HEK293 (cell line): ENCODE results near the gene GALNT16.

Experiments
- CTCF ChIA-PET: fragments of 350-600 bp; formaldehyde crosslinking; extraction: SDS; loops from one replicate; lab custom pipeline; 2021; ENCODE audit warnings: antibody characterized with exemption; lab: Yijun Ruan, JAX
- POLR2A ChIA-PET: fragments of 300-600 bp; formaldehyde crosslinking; extraction: SDS; loops from one replicate; lab custom pipeline; 2020; ENCODE audit warnings: antibody characterized with exemption, inconsistent platforms; lab: Yijun Ruan, JAX
- H3K27ac ChIP-seq: fragments of 200-500 bp; sonication (Bioruptor generic); 2 replicates; pipeline ENCODE4 v1.5.1; 2014; ENCODE audit warnings: low read depth, low read length, control low read depth, inconsistent platforms; ENCODE audit errors: extremely low read depth
- H3K36me3 ChIP-seq, 2 experiments: fragments of 200-500 bp in 1 of 2; sonication (Bioruptor generic) in 1 of 2; 1 replicate in 1 of 2; 2 replicates in 1 of 2; pipeline ENCODE4 v1.5.1; 2014 to 2017; ENCODE audit warnings: inconsistent platforms in 2 of 2, low read length in 2 of 2; ENCODE audit not compliant: control insufficient read depth in 2 of 2, insufficient read depth in 1 of 2
- H3K4me1 ChIP-seq: fragments of 200-500 bp; sonication (Bioruptor generic); 2 replicates; pipeline ENCODE4 v1.5.1; 2014; ENCODE audit warnings: mild to moderate bottlenecking, low read length, inconsistent platforms; ENCODE audit not compliant: control insufficient read depth, insufficient read depth
- H3K4me3 ChIP-seq: 2 replicates; pipeline ENCODE4 v1.5.1; 2011; ENCODE audit warnings: low read depth, mild to moderate bottlenecking, control low read depth, low read length, moderate library complexity
- H3K9me3 ChIP-seq: fragments of 200-500 bp; sonication (Bioruptor generic); 2 replicates; pipeline ENCODE4 v1.5.1; 2014; ENCODE audit warnings: low read depth, low read length, inconsistent platforms; ENCODE audit not compliant: control insufficient read depth, insufficient read depth
- HIC1 ChIP-seq: fragments of 450-650 bp; formaldehyde crosslinking; IDR thresholded peaks from 2 replicates; pipeline ENCODE4 v1.5.1; 2016; ENCODE audit warnings: missing biosample characterization, missing genetic modification characterization
- KLF9 ChIP-seq: fragments of 450-650 bp; formaldehyde crosslinking; IDR thresholded peaks from 2 replicates; pipeline ENCODE4 v1.5.1; 2016; ENCODE audit warnings: missing biosample characterization, missing genetic modification characterization, low read depth
- MEIS1 ChIP-seq: sonication (generic); formaldehyde crosslinking; IDR thresholded peaks from 2 replicates; pipeline ENCODE4 v1.8.1; 2022; ENCODE audit warnings: missing genetic modification reagents, mild to moderate bottlenecking, borderline replicate concordance
- REPIN1 ChIP-seq: fragments of 450-650 bp; formaldehyde crosslinking; IDR thresholded peaks from 2 replicates; pipeline ENCODE4 v1.5.1; 2017; ENCODE audit warnings: missing biosample characterization, missing genetic modification characterization, low read depth
- ZBTB10 ChIP-seq: fragments of 450-650 bp; formaldehyde crosslinking; IDR thresholded peaks from 2 replicates; pipeline ENCODE4 v1.5.1; 2016; ENCODE audit warnings: missing biosample characterization, missing genetic modification characterization
- ZFP69B ChIP-seq: fragments of 450-650 bp; formaldehyde crosslinking; IDR thresholded peaks from 2 replicates; pipeline ENCODE4 v1.5.1; 2016; ENCODE audit warnings: missing biosample characterization, missing genetic modification characterization
- ZNF175 ChIP-seq: fragments of 450-650 bp; formaldehyde crosslinking; IDR thresholded peaks from 2 replicates; pipeline ENCODE4 v1.5.1; 2016; ENCODE audit warnings: missing biosample characterization, missing genetic modification characterization
- ZNF266 ChIP-seq: fragments of 450-650 bp; formaldehyde crosslinking; IDR thresholded peaks from 2 replicates; pipeline ENCODE4 v1.5.1; 2016; ENCODE audit warnings: missing biosample characterization, missing genetic modification characterization, low read depth
- ZNF350 ChIP-seq: fragments of 450-650 bp; formaldehyde crosslinking; IDR thresholded peaks from 2 replicates; pipeline ENCODE4 v1.5.0; 2017; ENCODE audit warnings: missing biosample characterization, mild to moderate bottlenecking, missing genetic modification characterization
- ZNF510 ChIP-seq: fragments of 450-650 bp; formaldehyde crosslinking; IDR thresholded peaks from 2 replicates; pipeline ENCODE4 v1.5.1; 2018; ENCODE audit warnings: mild to moderate bottlenecking, missing genetic modification characterization, missing biosample characterization; ENCODE audit not compliant: insufficient replicate concordance
- ZNF513 ChIP-seq: fragments of 450-650 bp; IDR thresholded peaks from 2 replicates; pipeline ENCODE4 v1.5.1; 2018; ENCODE audit warnings: missing biosample characterization, missing genetic modification characterization
- ZNF529 ChIP-seq: fragments of 450-650 bp; formaldehyde crosslinking; IDR thresholded peaks from 2 replicates; pipeline ENCODE4 v1.5.1; 2017; ENCODE audit warnings: missing genetic modification characterization, missing biosample characterization; ENCODE audit not compliant: insufficient replicate concordance
- ZNF571 ChIP-seq: fragments of 450-650 bp; formaldehyde crosslinking; IDR thresholded peaks from 2 replicates; pipeline ENCODE4 v1.5.0; 2017; ENCODE audit warnings: missing biosample characterization, missing genetic modification characterization
- ZNF626 ChIP-seq: fragments of 450-650 bp; sonication (Bioruptor Pico); formaldehyde crosslinking; IDR thresholded peaks from 2 replicates; pipeline ENCODE4 v1.5.1; 2018; ENCODE audit warnings: missing biosample characterization, missing genetic modification characterization, inconsistent platforms
- ZNF629 ChIP-seq: fragments of 450-650 bp; formaldehyde crosslinking; IDR thresholded peaks from 2 replicates; pipeline ENCODE4 v1.5.1; 2017; ENCODE audit warnings: missing biosample characterization, missing genetic modification characterization
- ZNF701 ChIP-seq: fragments of 450-650 bp; formaldehyde crosslinking; IDR thresholded peaks from 2 replicates; pipeline ENCODE4 v1.5.1; 2016; ENCODE audit warnings: missing biosample characterization, missing genetic modification characterization
- ZNF76 ChIP-seq: fragments of 450-650 bp; formaldehyde crosslinking; IDR thresholded peaks from 2 replicates; pipeline ENCODE4; 2016; ENCODE audit warnings: low read depth, missing biosample characterization, missing genetic modification characterization, borderline replicate concordance
- ZNF791 ChIP-seq: fragments of 450-650 bp; formaldehyde crosslinking; IDR thresholded peaks from 2 replicates; pipeline ENCODE4 v1.5.1; 2016; ENCODE audit warnings: missing biosample characterization, missing genetic modification characterization
- ZNF792 ChIP-seq: fragments of 450-650 bp; formaldehyde crosslinking; IDR thresholded peaks from 2 replicates; pipeline ENCODE4 v1.5.1; 2016; ENCODE audit warnings: missing biosample characterization, missing genetic modification characterization
- ZNF837 ChIP-seq: fragments of 450-650 bp; formaldehyde crosslinking; IDR thresholded peaks from 2 replicates; pipeline ENCODE4 v1.5.1; 2016; ENCODE audit warnings: missing biosample characterization, missing genetic modification characterization
- TF ChIP-seq, protein P1 (sequence below): fragments of 450-650 bp; formaldehyde crosslinking; IDR thresholded peaks from 2 replicates; pipeline ENCODE4 v1.5.1; 2016; ENCODE audit warnings: missing biosample characterization, missing genetic modification characterization

GALNT16 gene

GRCh38 chr14:69392481-69392880 lies 132.5 kb downstream of the GALNT16 start (continued):
- TF ChIP-seq ZNF629 (no peak), MEIS1 (CRISPR knock-in tag) (no peak), ZNF513 (no peak), ZBTB10 (tag by site-specific recombination) (no peak)
- TF ChIP-seq, protein P1, sequence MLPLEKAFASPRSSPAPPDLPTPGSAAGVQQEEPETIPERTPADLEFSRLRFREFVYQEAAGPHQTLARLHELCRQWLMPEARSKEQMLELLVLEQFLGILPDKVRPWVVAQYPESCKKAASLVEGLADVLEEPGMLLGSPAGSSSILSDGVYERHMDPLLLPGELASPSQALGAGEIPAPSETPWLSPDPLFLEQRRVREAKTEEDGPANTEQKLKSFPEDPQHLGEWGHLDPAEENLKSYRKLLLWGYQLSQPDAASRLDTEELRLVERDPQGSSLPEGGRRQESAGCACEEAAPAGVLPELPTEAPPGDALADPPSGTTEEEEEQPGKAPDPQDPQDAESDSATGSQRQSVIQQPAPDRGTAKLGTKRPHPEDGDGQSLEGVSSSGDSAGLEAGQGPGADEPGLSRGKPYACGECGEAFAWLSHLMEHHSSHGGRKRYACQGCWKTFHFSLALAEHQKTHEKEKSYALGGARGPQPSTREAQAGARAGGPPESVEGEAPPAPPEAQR (tag by site-specific recombination) = no peak

- Histone ChIP-seq H3K4me3 (no peak overlapping the region), H3K27ac (no peak overlapping the region), H3K4me1 (peaks cover 17% of the 10 kb centered on the region), H3K9me3 (no peaks in the 10 kb centered on the region), H3K36me3 (peaks cover 53 to 60% of the 10 kb centered on the region in 2 experiments)
- no peak for TF ChIP-seq HIC1
- TF ChIP-seq KLF9 (tag by site-specific recombination) = no peak
- TF ChIP-seq ZNF791 = no peak
- TF ChIP-seq ZNF837 (tag by site-specific recombination) = no peak
- no peak for TF ChIP-seq ZNF701 (tag by site-specific recombination)
- TF ChIP-seq ZNF175 (tag by site-specific recombination) = no peak
- no peak for TF ChIP-seq ZNF626 (tag by site-specific recombination)
- TF ChIP-seq ZFP69B (tag by site-specific recombination) = no peak
- no peak for TF ChIP-seq ZNF792 (tag by site-specific recombination)
- TF ChIP-seq ZNF529 (tag by site-specific recombination) = no peak
- no peak for TF ChIP-seq ZNF266 (tag by site-specific recombination)
- TF ChIP-seq ZNF350 (tag by site-specific recombination) = no peak
- no peak for TF ChIP-seq ZNF571 (tag by site-specific recombination)
- TF ChIP-seq ZNF76 = no peak
- TF ChIP-seq ZNF510 (tag by site-specific recombination) = no peak
- TF ChIP-seq REPIN1 = no peak
- CTCF ChIA-PET = interaction anchor here (0.7 kb wide), 1 partner anchor 1110 kb away, joined by 5 read pairs; no protein-coding TSS in a partner anchor
- POLR2A ChIA-PET = no interaction called here
Measured at GRCh38 chr14:69395929-69396328, 136.0 kb downstream of the GALNT16 start.
